ENCODE results near the gene GSG1L.

Gene GSG1L

DNA sequence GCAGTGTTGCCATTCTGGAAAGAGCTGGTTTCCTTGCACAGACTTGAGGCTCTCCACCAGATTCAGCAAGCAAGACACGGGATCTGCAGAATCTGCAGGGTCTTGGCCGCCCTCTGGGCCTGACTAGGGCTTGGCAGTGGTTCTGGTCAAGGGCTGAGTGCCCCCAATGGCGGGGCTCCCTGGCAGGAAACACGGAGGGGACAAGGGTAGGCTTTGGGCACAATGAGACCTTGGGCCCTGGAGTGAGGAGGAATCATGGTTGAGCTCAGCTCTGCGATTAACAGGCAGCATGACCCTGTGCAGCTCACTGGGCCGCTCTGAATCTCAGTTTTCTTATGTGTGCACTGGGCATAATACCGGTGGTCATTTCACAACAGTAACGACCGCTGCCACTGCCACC, 249.9 kb downstream of the GSG1L start:
- DNase-seq (ENCODE audit: low read depth), result no peak
- H3K4me3 ChIP-seq (ENCODE audit: low read length), result no peak overlapping the region
- TF ChIP-seq, protein P1, sequence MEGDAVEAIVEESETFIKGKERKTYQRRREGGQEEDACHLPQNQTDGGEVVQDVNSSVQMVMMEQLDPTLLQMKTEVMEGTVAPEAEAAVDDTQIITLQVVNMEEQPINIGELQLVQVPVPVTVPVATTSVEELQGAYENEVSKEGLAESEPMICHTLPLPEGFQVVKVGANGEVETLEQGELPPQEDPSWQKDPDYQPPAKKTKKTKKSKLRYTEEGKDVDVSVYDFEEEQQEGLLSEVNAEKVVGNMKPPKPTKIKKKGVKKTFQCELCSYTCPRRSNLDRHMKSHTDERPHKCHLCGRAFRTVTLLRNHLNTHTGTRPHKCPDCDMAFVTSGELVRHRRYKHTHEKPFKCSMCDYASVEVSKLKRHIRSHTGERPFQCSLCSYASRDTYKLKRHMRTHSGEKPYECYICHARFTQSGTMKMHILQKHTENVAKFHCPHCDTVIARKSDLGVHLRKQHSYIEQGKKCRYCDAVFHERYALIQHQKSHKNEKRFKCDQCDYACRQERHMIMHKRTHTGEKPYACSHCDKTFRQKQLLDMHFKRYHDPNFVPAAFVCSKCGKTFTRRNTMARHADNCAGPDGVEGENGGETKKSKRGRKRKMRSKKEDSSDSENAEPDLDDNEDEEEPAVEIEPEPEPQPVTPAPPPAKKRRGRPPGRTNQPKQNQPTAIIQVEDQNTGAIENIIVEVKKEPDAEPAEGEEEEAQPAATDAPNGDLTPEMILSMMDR (conservative IDR thresholded peaks at IDR 0.05; ENCODE audit: low read depth, low read length), result no peak

DNA sequence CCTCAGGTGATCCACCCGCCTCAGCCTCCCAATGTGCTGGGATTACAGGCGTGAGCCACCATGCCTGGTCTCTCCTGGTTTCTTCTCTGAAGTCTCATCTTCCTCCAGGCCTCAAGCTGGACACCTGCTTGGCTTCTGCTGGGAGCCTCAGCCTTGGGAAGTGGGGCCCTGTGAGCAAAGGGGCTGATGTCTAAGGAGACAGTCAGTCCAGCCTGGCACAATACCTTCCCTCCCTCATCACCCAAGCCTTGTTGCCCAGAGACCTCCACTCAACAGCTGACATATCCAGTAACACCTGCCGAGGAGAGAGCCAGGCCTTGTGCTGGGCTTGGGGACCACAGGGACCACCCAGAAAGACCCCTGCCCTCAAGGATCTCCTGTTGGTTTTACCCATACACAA, 251.6 kb downstream of the GSG1L start:
- H3K4me3 ChIP-seq (ENCODE audit: low read length), result no peak overlapping the region
- TF ChIP-seq, protein P1 (conservative IDR thresholded peaks at IDR 0.05; ENCODE audit: low read depth, low read length), result no peak
- no peak for DNase-seq (ENCODE audit: low read depth)

DNA sequence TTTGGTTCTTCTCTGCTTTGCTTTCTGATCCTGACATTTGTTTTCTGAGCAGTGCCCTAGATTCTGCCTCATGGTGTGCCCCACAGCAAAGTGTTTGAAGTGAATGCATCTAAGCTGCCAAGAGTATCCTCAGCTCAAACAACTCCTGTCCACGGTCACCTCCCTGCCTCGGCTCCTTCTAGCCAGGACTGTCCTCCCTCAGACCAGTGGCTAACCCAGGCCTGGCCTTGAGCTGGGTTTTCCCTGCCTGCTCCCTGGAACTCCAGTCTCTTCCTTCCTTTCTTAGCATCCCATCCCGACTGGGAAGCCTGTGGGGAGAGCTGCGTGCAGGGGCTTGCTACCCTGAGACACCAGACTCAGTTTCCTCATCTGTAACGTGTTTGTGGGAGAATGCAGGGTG, 256.5 kb downstream of the GSG1L start:
- TF ChIP-seq, protein P1 (conservative IDR thresholded peaks at IDR 0.05; ENCODE audit: low read depth, low read length), result no peak
- H3K4me3 ChIP-seq (ENCODE audit: low read length), result no peak overlapping the region
- DNase-seq (ENCODE audit: low read depth), result no peak

DNA sequence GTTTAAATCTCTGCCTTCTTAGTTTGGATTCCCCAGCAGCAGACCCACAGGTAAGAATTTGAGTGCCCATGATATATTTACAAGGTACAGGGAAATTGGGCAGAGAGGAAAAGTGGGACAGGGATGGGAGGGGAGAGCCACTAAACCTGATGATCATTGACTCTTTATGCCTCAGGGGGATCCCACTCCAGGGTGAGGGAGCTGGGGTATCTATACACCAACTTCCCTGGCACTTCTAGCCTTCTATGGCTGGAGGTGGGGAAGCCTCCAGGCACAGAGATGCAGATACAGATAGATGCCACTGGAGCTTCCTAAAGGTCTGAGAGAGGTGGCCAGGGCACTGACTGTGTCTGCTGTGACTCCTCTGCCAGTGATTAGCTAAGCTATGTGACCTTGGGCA, 257.1 kb downstream of the GSG1L start:
- TF ChIP-seq, protein P1 (conservative IDR thresholded peaks at IDR 0.05; ENCODE audit: low read depth, low read length), result no peak

DNA sequence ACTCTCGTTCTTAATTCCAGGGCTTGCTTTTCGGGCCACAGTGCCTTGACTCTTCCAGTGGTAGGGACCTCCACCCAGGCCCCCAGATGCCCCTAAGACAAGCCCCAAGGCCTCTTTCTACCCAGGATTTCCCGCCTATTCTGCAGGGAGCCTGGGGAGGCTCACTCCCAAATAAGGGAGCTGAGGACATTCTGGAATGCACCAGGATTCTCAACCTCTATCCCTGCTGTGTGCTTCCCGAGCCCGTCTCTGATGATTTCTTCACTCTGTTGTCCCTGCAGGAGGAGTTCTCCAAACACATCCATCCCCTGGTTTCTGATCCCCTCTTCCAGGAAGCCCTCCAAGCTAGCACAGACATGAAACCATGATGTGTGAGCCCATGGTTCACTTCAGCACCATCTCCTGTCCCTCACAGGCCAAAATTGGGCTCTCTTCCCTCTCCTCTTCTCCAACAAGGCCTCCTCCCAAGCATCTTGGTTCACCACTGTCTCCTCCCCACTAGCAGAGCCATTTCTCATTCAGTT, 257.6 kb downstream of the GSG1L start:
- H3K4me3 ChIP-seq (ENCODE audit: low read length), result no peak overlapping the region
- no peak for DNase-seq (ENCODE audit: low read depth)
- TF ChIP-seq, protein P1 (conservative IDR thresholded peaks at IDR 0.05; ENCODE audit: low read depth, low read length), result no peak

More for the DNA sequence above, 257.1 kb downstream of the GSG1L start:
- no peak for DNase-seq (ENCODE audit: low read depth)
- H3K4me3 ChIP-seq (ENCODE audit: low read length), result no peak overlapping the region

DNA sequence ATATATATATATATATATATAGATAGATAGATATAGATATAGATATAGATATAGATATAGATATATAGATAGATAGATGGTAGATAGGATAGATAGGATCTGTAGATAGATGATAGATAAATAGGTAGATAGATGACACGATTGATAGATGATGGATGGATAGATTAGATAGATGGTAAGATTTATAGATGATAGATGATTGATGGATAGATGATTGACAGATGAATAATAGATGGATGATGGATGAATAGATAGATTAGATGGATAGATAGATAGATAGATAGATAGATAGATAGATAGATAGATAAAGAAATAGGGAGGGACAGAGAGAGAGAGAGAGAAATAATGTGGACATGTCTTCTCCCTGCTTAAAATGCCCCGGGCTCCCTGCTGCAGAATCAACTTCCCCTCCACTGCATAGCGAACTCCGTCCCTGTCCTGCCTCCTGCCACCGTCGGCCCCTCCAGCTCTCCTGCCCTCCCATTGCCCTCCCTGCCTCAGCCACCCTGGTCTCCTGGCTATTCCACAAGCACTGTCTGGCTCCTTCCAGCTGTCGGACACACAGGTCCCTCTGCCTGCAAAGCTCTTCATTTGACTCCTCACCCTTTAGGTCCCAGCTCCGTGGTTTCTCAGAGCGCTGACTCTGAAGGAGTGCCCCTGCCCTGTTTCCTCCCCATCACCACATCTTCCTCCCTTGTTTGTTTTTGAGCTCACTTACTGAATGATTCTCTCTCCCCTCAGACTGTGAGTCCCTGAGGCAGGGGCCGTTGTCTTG, 259.6 kb downstream of the GSG1L start:
- no peak overlapping the region for H3K4me3 ChIP-seq (ENCODE audit: low read length)
- DNase-seq (ENCODE audit: low read depth), result no peak
- TF ChIP-seq, protein P1 (conservative IDR thresholded peaks at IDR 0.05; ENCODE audit: low read depth, low read length), result no peak

Measured in retinal pigment epithelial cell (primary cell).